Muscle layer of colon (tissue), 2 donors: ENCODE results near the gene IGHMBP2.

Experiments used
- H3K27ac ChIP-seq: one replicate; pipeline ENCODE4 v1.7.0; 2013; ENCODE audit warnings: low read depth, mild to moderate bottlenecking, low read length, moderate library complexity
- H3K27me3 ChIP-seq, 2 donors: one replicate each; pipeline ENCODE4 v1.7.0; 2013; ENCODE audit warnings: low read length in 2 of 2, mild to moderate bottlenecking in 2 of 2; ENCODE audit not compliant: insufficient read depth in 2 of 2, control insufficient read depth in 1 of 2
- H3K36me3 ChIP-seq: one replicate; pipeline ENCODE4 v1.7.0; 2013; ENCODE audit warnings: mild to moderate bottlenecking, low read length; ENCODE audit not compliant: insufficient read depth
- H3K4me1 ChIP-seq: one replicate; pipeline ENCODE4 v1.7.0; 2013; ENCODE audit warnings: mild to moderate bottlenecking, low read length; ENCODE audit not compliant: insufficient read depth
- H3K4me3 ChIP-seq, 2 donors: one replicate each; pipeline ENCODE4 v1.7.0; 2013; ENCODE audit warnings: low read length in 2 of 2, low read depth in 1 of 2, mild to moderate bottlenecking in 1 of 2, moderate library complexity in 1 of 2
- H3K9ac ChIP-seq: one replicate; pipeline ENCODE4 v1.7.0; 2013; ENCODE audit warnings: low read length
- H3K9me3 ChIP-seq: one replicate; pipeline ENCODE4 v1.7.0; 2013; ENCODE audit warnings: mild to moderate bottlenecking, low read length
- donor health status: abdominal sarcoma.
- donor health status: Adenocarcinoma of cecum.

The IGHMBP2 gene

GRCh38 chr11:68960294-68961071 is 56.8 kb downstream of the IGHMBP2 start:
- Histone ChIP-seq H3K27ac (no peak overlapping the region), H3K9me3 (no peaks in the 10 kb centered on the region), H3K4me1 (peaks cover 14% of the 10 kb centered on the region), H3K27me3 (no peaks in the 10 kb centered on the region), H3K9ac (no peak overlapping the region), H3K4me3 (no peak overlapping the region), H3K36me3 (no peaks in the 10 kb centered on the region)

- H3K9ac ChIP-seq: no peak overlapping the region
- H3K27me3 ChIP-seq: no peaks in the 10 kb centered on the region
- no peaks in the 10 kb centered on the region for H3K36me3 ChIP-seq
- H3K27ac ChIP-seq: no peak overlapping the region
- H3K9me3 ChIP-seq: no peaks in the 10 kb centered on the region
- no peak overlapping the region for H3K4me3 ChIP-seq
- peaks cover 9% of the 10 kb centered on the region for H3K4me1 ChIP-seq
Observed at GRCh38 chr11:68961245-68961644, 57.6 kb downstream of the IGHMBP2 start.

GRCh38 chr11:68962527-68963250 is 59.0 kb downstream of the IGHMBP2 start:
- no peaks in the 10 kb centered on the region for H3K27me3 ChIP-seq
- no peak overlapping the region for H3K9ac ChIP-seq
- H3K36me3 ChIP-seq: no peaks in the 10 kb centered on the region
- H3K9me3 ChIP-seq: no peaks in the 10 kb centered on the region
- H3K4me3 ChIP-seq: no peak overlapping the region
- no peaks in the 10 kb centered on the region for H3K4me1 ChIP-seq
- no peak overlapping the region for H3K27ac ChIP-seq

GRCh38 chr11:68963779-68964178 is 60.1 kb downstream of the IGHMBP2 start:
- H3K27me3 ChIP-seq: no peaks in the 10 kb centered on the region
- no peak overlapping the region for H3K9ac ChIP-seq
- no peak overlapping the region for H3K4me3 ChIP-seq
- H3K36me3 ChIP-seq: no peaks in the 10 kb centered on the region
- no peak overlapping the region for H3K27ac ChIP-seq
- H3K4me1 ChIP-seq: no peaks in the 10 kb centered on the region
- H3K9me3 ChIP-seq: no peaks in the 10 kb centered on the region

- no peak overlapping the region for H3K27ac ChIP-seq
- no peaks in the 10 kb centered on the region for H3K4me1 ChIP-seq
- no peak overlapping the region for H3K4me3 ChIP-seq
- H3K9me3 ChIP-seq: no peaks in the 10 kb centered on the region
- H3K27me3 ChIP-seq: no peaks in the 10 kb centered on the region
- no peaks in the 10 kb centered on the region for H3K36me3 ChIP-seq
- no peak overlapping the region for H3K9ac ChIP-seq
Observed at GRCh38 chr11:68965901-68966853, 62.5 kb downstream of the IGHMBP2 start.

- H3K9ac ChIP-seq: no peak overlapping the region
- H3K4me3 ChIP-seq: no peak overlapping the region
- H3K27me3 ChIP-seq: no peaks in the 10 kb centered on the region
- no peaks in the 10 kb centered on the region for H3K36me3 ChIP-seq
- no peaks in the 10 kb centered on the region for H3K4me1 ChIP-seq
- no peak overlapping the region for H3K27ac ChIP-seq
- H3K9me3 ChIP-seq: no peaks in the 10 kb centered on the region
Observed at GRCh38 chr11:68966894-68967780, 63.4 kb downstream of the IGHMBP2 start.

- no peak overlapping the region for H3K27ac ChIP-seq
- no peaks in the 10 kb centered on the region for H3K9me3 ChIP-seq
- no peaks in the 10 kb centered on the region for H3K4me1 ChIP-seq
- no peaks in the 10 kb centered on the region for H3K27me3 ChIP-seq
- H3K4me3 ChIP-seq: no peak overlapping the region
- no peaks in the 10 kb centered on the region for H3K36me3 ChIP-seq
- H3K9ac ChIP-seq: no peak overlapping the region
Observed at GRCh38 chr11:68968306-68969250, 64.9 kb downstream of the IGHMBP2 start.

GRCh38 chr11:68969386-68969785 is 65.7 kb downstream of the IGHMBP2 start:
- H3K9ac ChIP-seq: no peak overlapping the region
- H3K27ac ChIP-seq: no peak overlapping the region
- no peaks in the 10 kb centered on the region for H3K4me1 ChIP-seq
- H3K4me3 ChIP-seq: no peak overlapping the region
- no peaks in the 10 kb centered on the region for H3K27me3 ChIP-seq
- H3K9me3 ChIP-seq: no peaks in the 10 kb centered on the region
- H3K36me3 ChIP-seq: no peaks in the 10 kb centered on the region

GRCh38 chr11:68970921-68971636 is 67.4 kb downstream of the IGHMBP2 start:
- Histone ChIP-seq H3K27ac (no peak overlapping the region), H3K9me3 (no peaks in the 10 kb centered on the region), H3K36me3 (no peaks in the 10 kb centered on the region)

More at GRCh38 chr11:68970921-68971636, 67.4 kb downstream of the IGHMBP2 start:
- H3K4me1 ChIP-seq: no peaks in the 10 kb centered on the region
- no peak overlapping the region for H3K4me3 ChIP-seq
- H3K9ac ChIP-seq: no peak overlapping the region
- no peaks in the 10 kb centered on the region for H3K27me3 ChIP-seq
